ENCODE measurements around the gene PTPRT. TPM values are rescaled to one million over a fixed set of nuclear protein-coding genes. Genes with fewer than 3 reads are reported as not detected.

Gene PTPRT
- total RNA-seq, 1 donor from 2014 or later, result not detected

DNA sequence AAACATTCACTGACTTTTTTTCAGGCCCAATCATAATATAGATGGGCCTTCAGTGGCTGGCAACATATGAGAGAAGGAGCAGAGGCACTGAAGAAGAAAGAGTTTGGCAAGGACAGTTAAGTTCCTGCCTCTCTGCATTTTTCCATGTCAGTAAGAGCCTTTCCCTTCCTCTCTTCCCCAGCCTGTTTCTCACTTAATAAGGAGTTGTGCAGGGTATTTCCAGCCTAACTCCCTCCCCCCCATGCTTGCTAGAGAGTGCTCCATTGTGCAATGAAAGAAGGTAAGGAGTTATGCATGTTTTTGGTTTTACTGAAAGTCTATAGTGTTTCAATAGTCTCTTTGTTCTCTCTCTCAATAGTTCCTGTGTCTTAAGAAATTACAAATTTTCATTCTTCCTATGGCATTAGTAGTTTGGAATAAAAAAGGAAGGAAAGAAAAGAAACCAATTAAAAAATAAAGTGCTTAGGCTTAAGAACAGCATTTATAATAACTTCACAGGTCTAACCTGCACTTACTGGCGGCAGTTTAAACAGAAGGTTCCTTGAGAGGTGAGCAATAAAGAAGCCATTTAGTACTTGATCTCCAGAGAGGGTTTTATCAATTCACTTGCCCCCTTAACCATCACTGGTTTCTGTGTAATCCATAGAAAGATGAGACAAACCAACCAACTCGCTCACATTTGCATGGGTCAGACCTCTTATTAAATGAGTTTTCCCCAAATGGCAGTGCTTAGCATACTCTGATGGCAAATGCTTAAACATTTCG is 251.1 kb downstream of the PTPRT start:
- no peaks in the 10 kb centered on the region for H3K36me3 Mint-ChIP-seq (ENCODE audit: low read depth)
- TF ChIP-seq, protein P1, sequence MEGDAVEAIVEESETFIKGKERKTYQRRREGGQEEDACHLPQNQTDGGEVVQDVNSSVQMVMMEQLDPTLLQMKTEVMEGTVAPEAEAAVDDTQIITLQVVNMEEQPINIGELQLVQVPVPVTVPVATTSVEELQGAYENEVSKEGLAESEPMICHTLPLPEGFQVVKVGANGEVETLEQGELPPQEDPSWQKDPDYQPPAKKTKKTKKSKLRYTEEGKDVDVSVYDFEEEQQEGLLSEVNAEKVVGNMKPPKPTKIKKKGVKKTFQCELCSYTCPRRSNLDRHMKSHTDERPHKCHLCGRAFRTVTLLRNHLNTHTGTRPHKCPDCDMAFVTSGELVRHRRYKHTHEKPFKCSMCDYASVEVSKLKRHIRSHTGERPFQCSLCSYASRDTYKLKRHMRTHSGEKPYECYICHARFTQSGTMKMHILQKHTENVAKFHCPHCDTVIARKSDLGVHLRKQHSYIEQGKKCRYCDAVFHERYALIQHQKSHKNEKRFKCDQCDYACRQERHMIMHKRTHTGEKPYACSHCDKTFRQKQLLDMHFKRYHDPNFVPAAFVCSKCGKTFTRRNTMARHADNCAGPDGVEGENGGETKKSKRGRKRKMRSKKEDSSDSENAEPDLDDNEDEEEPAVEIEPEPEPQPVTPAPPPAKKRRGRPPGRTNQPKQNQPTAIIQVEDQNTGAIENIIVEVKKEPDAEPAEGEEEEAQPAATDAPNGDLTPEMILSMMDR (IDR thresholded peaks at IDR 0.05), result no peak
- no peak overlapping the region for H3K27ac Mint-ChIP-seq (ENCODE audit: unreplicated experiment)
- no peak overlapping the region for H3K4me3 Mint-ChIP-seq (ENCODE audit: unreplicated experiment)
- H3K27me3 Mint-ChIP-seq (ENCODE audit: low read depth), result no peaks in the 10 kb centered on the region
- no peak for DNase-seq (ENCODE audit: low spot score)
- no peaks in the 10 kb centered on the region for H3K4me1 Mint-ChIP-seq (ENCODE audit: low read depth)
- peaks cover 26% of the 10 kb centered on the region for H3K9me3 Mint-ChIP-seq (ENCODE audit: low read depth)

DNA sequence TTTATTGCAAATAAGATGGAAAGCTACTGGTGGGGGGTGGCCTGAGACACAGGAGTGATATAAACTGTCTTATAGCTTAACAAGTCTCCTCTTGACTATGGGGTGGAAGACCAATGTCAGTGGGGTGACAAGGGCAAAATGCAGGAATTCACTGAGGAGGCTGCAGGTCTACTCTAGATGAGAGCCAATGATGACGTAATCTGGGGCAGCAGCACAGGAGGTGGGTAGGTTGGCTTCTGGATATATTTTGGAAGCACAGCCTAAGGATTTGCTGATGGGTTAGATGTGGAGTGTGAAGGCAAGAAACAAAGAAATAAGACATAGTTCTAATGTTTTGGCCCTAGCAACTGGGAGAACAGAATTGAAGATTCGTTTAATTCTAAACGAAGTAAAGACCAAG is 253.2 kb downstream of the PTPRT start:
- Mint-ChIP-seq H3K27me3 (ENCODE audit: low read depth) (no peaks in the 10 kb centered on the region), H3K27ac (ENCODE audit: unreplicated experiment) (no peak overlapping the region), H3K36me3 (ENCODE audit: low read depth) (no peaks in the 10 kb centered on the region), H3K9me3 (ENCODE audit: low read depth) (peaks cover 32% of the 10 kb centered on the region), H3K4me1 (ENCODE audit: low read depth) (no peaks in the 10 kb centered on the region), H3K4me3 (ENCODE audit: unreplicated experiment) (no peak overlapping the region)
- no peak for DNase-seq (ENCODE audit: low spot score)
- TF ChIP-seq, protein P1 (IDR thresholded peaks at IDR 0.05), result no peak

DNA sequence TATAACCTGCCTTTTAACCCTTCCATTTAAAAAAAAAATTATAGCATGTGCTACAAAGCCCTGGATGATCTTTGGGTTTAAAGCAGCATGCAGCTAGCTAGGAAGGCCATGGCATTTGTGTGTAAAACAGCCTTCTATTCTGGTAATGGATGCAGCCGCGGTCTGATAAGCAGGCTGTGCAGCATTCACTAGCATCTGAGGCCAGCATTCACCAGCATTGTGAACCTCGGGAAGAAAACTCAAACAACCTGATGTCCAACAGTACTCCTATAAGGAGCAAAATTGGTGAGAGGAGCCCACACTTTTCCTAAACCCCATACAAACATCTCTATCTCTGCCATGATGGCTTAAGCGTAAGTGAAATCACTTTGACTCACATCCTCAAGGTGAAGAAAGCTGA is 265.5 kb downstream of the PTPRT start:
- peaks cover 35% of the 10 kb centered on the region for H3K9me3 Mint-ChIP-seq (ENCODE audit: low read depth)
- TF ChIP-seq, protein P1 (IDR thresholded peaks at IDR 0.05), result no peak
- no peaks in the 10 kb centered on the region for H3K4me1 Mint-ChIP-seq (ENCODE audit: low read depth)
- no peaks in the 10 kb centered on the region for H3K36me3 Mint-ChIP-seq (ENCODE audit: low read depth)
- H3K4me3 Mint-ChIP-seq (ENCODE audit: unreplicated experiment), result no peak overlapping the region
- H3K27ac Mint-ChIP-seq (ENCODE audit: unreplicated experiment), result no peak overlapping the region
- no peaks in the 10 kb centered on the region for H3K27me3 Mint-ChIP-seq (ENCODE audit: low read depth)
- no peak for DNase-seq (ENCODE audit: low spot score)

DNA sequence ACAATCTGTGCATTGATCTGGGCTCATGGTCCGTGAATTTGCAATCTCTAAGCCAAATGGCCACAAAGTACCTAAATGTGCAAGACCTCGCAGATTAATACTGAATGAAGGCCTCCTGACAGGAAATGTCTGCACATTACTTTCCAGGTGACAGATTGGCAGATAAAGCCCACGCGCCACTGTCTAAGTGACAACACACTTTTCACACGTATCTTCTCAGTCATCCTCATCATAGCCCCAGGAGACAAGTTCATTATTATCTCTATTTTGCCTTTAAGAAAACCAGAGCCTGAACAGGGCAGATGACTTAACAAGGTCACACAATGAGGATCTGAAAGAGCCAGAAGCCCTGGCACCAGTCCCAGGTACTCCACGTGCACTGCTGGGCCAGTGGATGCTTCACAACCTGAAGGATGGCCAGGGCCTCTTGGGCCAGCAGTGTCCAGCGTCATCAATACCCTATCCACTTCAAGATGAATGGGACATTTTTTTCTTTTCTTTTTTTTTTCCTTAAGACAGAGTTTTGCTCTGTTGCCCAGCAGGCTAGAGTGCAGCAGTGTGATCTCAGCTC is 266.3 kb downstream of the PTPRT start:
- peaks cover 36% of the 10 kb centered on the region for H3K9me3 Mint-ChIP-seq (ENCODE audit: low read depth)
- no peaks in the 10 kb centered on the region for H3K27me3 Mint-ChIP-seq (ENCODE audit: low read depth)
- no peak for DNase-seq (ENCODE audit: low spot score)
- no peak overlapping the region for H3K27ac Mint-ChIP-seq (ENCODE audit: unreplicated experiment)
- H3K4me1 Mint-ChIP-seq (ENCODE audit: low read depth), result no peaks in the 10 kb centered on the region
- TF ChIP-seq, protein P1 (IDR thresholded peaks at IDR 0.05), result no peak
- H3K4me3 Mint-ChIP-seq (ENCODE audit: unreplicated experiment), result no peak overlapping the region
- no peaks in the 10 kb centered on the region for H3K36me3 Mint-ChIP-seq (ENCODE audit: low read depth)

DNA sequence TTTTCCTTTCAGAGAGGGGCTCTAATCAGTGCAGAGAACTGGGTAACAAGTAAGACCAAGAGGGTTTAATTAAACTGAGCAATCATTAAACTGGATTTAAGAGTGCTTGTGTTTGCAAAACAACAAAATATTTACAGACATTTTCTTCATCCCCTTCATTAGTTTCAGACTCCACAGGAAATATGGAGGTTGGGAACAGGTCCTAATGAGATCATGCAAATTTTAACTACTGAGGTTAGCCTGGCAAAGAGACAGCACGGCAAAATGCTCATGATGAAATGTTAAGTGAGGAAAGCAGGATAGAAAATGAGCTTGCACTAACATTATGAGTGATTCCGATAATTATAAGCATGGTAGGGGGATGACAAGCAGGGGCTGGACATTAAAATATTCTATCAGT is 268.9 kb downstream of the PTPRT start:
- H3K36me3 Mint-ChIP-seq (ENCODE audit: low read depth), result no peaks in the 10 kb centered on the region
- no peaks in the 10 kb centered on the region for H3K4me1 Mint-ChIP-seq (ENCODE audit: low read depth)
- H3K4me3 Mint-ChIP-seq (ENCODE audit: unreplicated experiment), result no peak overlapping the region
- H3K27me3 Mint-ChIP-seq (ENCODE audit: low read depth), result no peaks in the 10 kb centered on the region
- no peak overlapping the region for H3K27ac Mint-ChIP-seq (ENCODE audit: unreplicated experiment)
- no peak for DNase-seq (ENCODE audit: low spot score)
- peaks cover 44% of the 10 kb centered on the region for H3K9me3 Mint-ChIP-seq (ENCODE audit: low read depth)
- TF ChIP-seq, protein P1 (IDR thresholded peaks at IDR 0.05), result no peak

Measured in chondrocyte (in vitro differentiated cells).